Mesenteric fat pad (tissue), 1 donor: ENCODE results near the gene DENND4A. TPM values are rescaled to one million over a fixed set of nuclear protein-coding genes. Genes with fewer than 3 reads are reported as not detected.
"Not testable (repeated sequence)": the region's sequence is repeated elsewhere in the genome, so short reads cannot be mapped to it uniquely, and the experiment has no call there.

Source experiments
- DNase-seq: peaks from one replicate; pipeline ENCODE4 v3.0.0-alpha.2; 2020; ENCODE audit warnings: low spot score
- total RNA-seq: library from RNA; stranded (reverse); fragmentation: NEBNext Ultra II Directional; extraction: Animal tissue kit (Norgen Biotek cat#: 25700); gene quantifications from one replicate; pipeline ENCODE4 v1.2.1, GENCODE V29; 2021
- donor health status: DM: yes; HTN: yes; CAD: no.

DENND4A gene
- total RNA-seq, 1 donor from 2014 or later: 30.4 TPM

DNA sequence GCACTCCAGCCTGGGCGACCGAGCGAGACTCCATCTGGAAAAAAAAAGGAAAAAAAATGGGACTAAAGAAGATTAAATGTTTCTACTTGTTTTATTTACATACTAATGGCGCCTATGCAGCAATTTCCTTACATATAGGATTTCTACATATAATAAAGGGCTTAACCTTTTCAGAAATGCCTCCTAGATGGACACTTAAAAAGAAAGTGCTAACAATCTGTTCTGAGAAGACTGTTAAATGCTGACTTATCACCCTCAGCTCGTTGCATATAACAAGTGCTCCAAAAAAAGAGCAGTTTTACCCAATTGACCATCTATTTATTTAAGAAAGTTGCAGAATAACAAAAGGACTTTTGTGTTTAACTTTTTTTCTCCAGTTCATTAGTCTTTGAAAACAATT, 32.7 kb downstream of the DENND4A start:
- no peak for DNase-seq

DNA sequence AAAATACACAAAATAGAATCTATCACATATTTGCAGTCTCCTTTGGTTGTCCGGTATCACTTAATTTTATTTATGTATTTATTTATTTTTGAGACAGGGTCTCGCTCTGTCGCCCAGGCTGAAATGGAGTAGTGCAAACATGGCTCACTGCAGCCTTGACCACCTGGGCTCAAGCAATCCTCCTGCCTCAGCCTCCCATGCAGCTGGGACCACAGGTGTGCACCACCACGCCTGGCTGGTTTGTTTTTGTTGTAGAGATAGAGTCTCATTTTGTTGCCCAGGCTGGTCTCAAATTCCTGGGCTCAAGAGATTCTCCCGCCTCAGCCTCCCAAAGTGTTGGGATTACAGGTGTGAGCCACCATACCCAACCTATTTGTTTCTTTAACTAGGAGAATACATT, 33.9 kb downstream of the DENND4A start:
- no peak for DNase-seq

DNA sequence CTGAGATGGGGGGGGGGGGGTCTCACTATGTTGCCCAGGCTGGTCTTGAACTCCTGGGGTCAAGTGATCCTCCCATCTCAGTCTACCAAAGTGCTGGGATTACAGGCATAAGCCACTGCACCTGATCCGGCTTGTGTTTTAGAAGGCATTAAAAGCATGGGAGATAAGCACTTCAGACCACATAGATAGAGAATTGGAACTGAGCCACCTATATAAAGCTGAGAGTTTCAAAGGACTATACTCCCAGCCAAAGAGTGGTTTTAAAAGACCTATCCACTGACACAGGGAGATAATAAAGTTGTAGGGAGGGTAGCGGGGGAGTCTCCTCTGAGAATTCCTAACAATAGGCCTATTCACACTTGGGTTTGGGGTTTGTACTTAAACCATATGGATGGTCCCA, 34.8 kb downstream of the DENND4A start:
- no peak for DNase-seq

DNA sequence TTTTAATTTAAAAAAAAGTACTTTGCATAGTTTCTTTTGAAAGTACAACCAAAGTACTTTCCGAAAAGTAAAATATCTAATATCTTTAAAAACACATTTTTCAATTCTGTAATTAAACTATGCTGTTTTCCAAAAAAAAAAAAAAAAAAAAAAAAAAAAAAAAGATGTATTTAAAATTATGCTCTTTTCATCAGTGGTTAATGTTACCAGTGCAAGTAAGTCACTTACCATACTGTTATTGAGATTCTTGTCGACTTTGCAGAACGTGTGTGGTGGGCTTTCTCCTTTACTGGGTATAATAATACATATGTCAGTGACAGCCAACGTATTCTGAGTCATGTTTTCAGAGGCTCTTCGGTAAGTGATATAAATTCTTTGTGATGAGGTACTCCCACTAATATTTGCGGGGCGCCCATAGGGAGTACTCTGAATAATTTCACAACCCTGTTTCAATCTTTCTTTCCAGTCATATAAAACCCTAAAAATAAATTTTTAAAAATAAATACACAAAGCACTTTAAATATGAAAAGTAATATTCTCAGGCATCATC, 39.9 kb downstream of the DENND4A start:
- DNase-seq: no peak

DNA sequence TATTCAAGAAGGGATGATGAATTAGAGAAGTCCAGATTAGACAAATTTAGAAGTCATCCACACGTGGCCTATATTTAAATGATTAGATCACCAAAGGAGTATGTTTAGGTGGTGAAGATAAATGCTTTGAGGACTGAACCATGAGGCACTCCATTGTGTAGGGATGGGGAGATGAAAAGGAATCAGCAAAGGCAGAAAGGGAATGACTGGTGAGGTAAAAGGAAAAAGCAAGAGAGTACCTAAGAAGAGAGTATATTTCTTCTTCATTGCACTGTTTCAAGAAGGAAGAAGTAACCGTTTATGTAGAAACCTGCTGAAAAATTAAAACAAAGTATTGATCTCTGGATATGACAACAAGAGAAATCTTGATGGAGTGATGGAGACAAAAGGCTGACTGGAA, 40.7 kb downstream of the DENND4A start:
- no peak for DNase-seq

DNA sequence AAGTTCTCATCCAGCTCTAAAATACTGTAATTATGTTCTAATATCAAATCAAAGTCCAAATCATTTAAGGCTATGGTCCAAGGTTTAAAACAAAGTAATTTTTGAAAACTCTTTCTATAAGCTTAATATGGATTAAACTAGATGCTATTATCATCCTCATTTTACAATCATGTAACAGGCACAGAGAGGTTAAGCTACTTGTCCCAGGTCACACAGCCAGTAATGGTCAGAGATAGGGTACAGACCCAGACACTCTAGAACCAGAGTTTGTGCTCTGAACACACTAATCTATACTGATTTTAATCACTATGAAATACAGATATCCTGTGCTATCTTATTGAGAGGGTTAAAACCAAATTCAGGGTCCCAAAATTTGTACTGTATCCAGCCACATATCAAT, 44.8 kb downstream of the DENND4A start:
- DNase-seq: no peak

DNA sequence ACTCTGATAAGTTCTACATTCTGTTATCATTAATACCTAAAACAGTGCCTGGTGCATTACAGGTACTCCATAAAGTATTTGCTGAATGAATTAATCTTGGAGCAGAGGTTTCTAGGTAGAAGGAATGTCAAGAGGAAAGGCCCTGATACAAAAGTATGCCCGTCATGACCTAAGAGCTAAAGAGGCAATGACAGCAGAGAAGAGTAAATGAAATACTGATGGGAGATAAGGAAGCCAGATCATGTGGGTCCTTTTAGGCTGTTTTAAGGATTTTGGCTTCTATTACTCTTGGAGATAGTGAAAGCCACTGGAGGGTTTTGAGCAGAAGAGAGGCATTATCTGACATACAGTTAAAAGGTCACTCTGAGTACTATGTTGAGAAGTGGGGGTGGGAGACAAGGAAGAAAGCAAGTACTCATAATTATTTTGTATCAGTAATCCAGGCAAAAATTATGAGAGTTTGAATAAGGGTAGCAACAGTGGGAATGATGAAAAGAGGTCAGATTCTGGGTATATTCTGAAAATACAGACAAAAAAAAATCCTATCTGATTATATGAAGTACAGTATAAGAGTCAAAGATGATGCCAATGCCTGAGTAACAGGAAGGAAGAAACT, 48.3 kb downstream of the DENND4A start:
- DNase-seq: no peak

DNA sequence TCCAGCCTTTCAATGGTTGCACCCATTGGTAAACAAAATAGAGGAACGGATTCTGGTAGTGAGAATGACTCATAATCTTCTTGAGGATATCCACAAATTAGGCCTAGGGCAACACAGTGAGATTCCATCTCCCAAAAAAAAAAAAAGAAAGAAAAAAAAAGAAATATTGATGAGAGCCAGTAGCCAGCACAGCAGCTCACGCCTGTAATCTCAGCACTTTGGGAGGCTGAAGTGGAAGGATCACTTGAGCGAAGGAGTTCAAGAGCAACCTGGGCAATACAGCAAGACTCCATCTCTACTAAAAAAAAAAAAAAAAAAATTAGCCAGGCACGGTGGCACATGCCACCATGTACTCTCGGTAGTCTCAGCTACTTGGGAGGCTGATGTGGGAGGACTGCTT, 51.9 kb downstream of the DENND4A start:
- no peak for DNase-seq

DNA sequence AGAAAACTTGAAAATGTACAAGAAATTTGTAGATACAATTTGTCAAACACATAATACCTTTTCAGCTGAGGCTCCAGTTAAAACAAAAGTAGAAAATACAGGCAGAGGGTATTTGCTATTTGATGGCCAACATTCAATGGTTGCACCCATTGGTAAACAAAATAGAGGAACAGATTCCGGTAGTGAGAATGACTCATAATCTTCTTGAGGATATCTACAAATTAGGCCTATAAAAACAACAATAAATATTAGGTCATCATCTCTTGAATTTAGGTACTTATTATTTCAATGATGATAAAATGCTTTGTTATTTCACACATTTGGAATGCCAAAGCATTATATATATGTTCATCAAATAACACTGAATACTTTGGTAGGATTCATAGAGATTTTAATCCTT, 53.4 kb downstream of the DENND4A start:
- no peak for DNase-seq

DNA sequence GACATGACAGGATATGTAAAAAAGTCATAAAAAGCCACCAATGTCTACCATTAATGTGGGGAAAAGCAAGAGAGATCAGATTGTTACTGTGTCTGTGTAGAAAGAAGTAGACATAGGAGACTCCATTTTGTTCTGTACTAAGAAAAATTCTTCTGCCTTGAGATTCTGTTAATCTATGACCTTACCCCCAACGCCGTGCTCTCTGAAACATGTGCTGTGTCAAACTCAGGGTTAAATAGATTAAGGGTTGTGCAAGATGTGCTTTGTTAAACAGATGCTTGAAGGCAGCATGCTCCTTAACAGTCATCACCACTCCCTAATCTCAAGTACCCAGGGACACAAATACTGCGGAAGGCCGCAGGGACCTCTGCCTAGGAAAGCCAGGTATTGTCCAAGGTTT, 58.5 kb downstream of the DENND4A start:
- not testable (repeated sequence) for DNase-seq

DNA sequence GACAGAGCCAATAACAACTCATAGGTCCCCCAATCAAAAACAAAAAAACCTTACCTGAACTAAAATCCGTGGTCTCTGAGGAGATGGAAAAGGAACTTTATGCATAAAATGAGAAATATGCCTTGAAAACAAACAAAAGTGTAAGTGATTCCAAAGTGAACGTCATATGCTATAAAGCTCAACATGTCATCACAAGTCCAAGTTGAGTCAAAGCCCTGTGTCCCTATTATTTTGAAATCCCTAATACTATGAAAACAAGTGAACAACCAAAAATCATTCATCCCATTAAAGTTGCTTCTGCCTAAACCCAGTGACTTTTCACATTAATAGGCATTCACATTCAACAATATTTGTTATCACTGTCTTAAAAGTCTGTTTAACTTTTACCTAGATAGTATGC, 59.4 kb downstream of the DENND4A start:
- no peak for DNase-seq

DNA sequence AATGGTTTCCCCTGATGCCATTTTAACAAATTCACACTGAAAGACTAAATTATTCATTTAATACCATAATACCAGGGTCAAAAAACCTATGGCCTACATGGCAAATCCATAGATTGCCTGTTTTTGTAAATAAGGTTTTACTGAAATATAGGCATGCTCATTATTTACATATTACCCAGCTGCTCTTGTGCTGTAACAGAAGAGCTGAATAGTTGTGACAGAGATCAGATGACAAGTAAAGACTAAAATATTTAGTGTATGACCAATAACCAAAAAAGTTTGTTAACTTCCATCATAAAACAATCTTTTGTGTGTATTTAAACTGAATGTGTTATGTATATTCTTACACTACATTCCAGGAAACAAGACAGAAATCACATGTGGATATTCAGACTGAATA, 60.2 kb downstream of the DENND4A start:
- DNase-seq: no peak

DNA sequence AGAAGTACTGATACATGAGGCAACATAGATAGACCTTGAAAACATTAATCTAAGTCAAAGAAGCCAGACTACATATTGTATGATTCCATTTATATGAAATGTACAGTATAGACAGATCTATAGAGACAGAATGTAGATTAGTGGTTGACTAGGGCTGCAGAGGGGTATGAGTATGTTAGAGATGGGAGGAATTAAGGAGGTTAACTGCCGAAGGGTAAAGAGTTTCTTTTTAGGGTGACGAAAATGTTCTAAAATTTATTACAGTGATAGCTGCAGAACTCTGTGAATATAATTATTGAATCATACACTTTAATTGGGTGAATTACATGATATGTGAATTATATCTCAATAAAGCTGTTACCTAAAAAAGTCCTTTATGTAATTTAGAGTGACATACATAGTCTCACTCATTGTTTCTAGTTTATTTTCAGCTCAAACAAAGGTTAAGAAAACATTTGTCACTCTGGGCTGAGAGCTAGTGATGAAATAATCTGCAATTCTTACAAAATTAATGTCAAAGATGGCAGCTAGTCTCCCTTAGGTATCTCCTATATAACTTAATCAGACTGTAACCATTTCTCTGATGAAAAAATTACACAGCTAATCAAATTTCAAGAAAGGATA, 61.4 kb downstream of the DENND4A start:
- no peak for DNase-seq

DNA sequence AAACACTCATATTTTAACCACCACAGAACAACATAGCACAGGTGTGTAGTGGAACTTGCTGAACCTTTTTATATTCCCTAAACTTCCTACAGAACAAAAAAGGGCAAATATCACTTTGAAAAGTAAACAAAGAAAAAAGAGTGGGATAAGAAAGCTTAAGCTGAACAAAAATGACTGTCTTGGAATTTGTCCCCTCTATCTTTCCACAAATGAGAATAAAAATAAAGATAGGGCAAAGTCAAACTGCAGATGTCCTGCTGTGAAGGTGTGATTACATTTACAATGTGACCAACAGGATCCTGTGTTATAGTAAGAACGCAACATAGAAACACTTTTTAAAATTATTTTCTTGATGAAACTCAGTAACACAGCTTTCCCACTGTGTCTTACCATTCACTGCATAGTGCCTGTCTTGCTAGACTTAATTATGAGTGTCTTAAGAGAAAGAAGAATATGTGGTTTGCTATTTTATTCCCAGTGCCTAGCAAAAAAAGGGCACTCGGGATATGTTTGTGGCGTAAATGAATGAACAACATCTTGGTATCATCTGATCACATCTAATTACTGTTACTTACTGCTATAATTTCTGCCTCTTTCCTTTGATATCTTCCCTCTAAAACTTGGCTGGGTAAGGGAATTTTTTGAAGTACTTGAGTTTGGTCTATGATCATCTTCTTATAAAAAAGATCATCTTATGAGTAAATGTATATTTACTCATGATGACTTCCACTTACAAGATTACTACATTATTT, 67.5 kb downstream of the DENND4A start:
- no peak for DNase-seq

DNA sequence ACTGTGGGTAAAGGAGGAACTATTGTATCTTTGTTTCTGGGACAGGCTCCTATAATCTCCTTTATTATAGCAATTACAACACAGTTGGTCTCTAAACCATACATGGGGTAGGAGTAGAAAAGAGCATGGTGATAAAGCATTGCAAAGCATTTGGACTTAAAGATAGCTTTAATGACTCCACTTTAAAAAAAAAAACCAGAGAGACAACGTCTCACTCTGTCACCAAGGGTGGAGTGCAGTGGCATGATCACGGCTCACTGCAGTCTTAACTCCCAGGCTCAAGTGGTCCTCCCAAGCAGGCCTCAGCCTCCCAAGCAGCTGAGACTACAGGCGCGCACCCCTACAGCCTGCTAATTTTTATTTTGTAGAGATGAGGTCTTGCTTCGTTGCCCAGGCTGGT, 68.2 kb downstream of the DENND4A start:
- no peak for DNase-seq

DNA sequence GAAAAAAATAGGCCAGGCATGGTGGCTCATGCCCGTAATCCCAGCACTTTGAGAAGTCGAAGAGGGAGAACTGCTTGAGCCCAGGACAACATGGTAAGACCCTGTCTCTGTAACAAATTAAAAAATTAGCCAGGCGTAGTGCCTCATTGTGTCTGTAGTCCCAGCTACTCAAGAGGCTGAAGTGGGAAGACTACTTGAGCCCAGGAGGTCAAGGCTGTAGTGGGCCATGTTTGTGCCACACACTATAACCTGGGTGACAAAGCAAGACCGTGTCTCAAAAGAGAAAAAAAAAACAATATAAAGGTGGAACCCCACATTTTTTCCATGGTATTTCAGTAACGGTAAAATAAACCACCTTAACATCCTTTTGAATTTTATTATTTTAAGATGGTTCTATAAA, 69.9 kb downstream of the DENND4A start:
- no peak for DNase-seq

DNA sequence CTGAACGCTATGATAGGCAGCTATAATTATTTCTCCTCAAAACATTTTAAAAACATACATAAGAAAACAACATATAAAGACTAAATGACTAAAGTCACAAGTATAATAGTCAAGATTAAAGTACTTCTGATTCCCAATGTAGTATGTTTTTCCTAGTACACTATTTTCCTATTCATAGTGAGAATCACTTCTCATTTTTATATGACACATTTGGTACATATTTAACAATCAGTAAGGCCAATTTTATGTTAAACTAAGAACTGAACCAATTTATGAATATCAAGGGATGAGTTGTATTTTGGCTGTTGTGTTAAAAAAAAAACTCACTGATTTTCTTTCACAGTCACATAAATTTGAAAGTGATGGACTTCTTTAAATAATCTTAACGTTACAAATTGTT, 79.7 kb downstream of the DENND4A start:
- DNase-seq: no peak

DNA sequence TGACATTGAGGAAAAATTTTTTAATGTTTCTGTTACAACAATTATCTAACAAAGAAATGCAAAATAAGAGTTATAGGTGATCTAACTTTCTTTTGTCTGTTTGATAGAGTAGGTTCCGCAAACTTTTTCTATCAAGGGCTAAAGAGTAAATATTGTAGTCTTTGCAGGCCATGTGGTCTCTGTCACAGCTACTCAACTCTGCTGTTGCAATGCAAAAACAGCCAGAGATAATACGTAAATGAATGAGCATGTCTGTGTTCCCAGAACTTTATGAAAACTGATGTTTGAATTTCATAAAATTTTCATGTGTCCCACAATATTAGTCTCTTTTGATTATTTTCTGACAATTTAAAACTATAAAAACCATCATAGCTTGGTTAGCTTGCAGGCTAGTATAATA, 97.0 kb downstream of the DENND4A start:
- DNase-seq: no peak

DNA sequence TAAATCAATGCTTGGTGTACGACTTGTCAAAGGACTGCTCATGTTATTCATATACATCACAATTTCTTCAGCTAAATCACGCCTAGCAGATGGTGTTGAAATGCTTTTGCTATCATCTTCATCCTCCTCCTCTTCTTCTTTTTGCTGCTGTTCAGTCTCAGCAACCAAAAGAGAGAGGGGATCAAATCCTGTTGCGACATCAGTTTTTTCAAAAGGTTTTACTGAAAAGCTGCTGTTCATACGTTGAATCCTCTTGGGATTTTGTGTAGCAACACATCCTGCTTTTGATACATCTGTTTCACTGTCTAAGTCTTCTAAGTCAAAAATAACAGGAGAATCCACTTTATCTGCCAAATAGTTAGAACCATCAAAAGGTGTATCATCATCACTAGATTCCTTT, 101.3 kb downstream of the DENND4A start:
- no peak for DNase-seq

DNA sequence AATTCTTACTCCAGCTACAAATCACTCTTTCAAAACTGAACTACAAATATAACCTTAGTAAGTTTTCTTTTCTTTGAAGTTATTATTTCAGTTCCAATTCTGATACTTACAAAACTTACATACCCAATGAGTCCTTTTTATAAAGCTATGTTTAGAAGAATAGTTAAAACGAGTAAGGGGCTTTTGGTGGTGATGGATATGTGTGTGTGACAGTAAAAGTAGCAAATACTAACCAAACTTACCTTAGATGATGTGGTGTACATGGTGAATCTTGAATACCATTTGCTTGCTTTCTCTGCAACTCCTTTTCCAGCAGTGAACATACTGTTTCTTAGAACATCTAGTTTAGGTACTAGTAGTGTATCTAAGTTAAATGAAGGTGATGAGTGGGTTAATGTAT, 101.9 kb downstream of the DENND4A start:
- no peak for DNase-seq

DNA sequence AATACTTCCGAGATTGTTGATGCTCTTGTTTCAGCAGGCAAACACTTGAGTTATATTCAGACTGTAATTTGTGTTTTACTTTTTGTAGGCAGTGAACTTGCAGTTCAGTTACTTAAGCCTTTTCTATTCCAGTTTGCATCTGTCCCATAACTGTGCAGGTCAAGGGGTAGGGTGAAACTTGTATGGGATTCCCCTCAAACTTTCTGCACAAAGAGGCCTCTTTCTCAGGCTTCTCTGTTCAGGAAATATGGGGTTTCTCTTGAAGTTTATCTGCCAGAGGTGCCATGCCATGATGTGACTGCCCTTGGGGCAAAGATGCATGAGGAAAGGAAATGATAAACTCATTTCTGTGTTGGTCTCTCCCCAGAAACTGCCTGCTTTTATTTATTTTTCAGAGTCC, 103.6 kb downstream of the DENND4A start:
- DNase-seq: no peak

DNA sequence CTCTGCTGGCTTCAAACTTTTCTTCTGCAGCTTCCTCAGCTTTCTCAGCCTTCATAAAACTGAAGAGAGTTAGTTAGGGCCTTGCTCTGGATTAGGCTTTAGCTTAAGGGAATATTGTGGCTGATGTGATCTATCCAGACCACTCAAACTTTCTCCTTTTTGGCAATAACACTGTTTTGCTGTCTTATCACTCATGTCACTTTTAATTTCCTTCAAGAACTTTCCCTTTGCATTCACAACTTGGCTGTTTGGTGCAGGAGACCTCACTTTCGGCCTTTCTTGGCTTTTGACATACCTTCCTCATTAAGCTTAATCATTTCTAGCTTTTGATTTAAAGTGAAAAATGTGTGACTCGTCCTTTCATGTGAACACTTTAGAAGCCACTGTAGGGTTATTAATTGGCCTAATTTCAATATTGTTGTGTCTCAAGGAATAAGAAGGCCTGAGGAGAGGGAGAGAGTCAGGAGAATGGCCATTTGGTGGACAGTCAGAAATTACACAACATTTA, 109.6 kb downstream of the DENND4A start:
- no peak for DNase-seq
